ENCODE measurements around the gene RING1.

DNA sequence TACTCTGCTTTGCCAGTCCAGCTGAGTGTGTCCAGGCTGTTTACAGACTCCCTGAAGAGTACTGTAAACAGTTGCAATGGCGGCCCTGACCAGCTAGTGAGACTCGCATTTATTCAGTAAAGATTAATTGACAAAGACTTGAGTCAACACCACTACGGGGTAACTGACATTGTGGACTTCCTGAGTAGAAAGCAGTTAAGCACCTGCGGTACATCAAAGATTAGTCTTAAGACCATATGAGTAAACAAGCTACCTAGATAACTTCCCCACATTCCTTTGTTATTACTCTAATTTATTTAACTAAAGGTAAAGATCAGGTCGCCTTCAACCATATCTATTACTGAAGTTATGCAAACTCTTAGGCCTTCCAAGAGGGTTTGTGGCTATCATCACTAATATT is 50.7 kb downstream of the RING1 start:
- no peak for TF ChIP-seq EZH2phosphoT487 (IDR thresholded peaks at IDR 0.05; ENCODE audit: insufficient read depth, low read depth)
- TF ChIP-seq EZH2 (IDR thresholded peaks at IDR 0.05; ENCODE audit: insufficient read depth, poor library complexity, severe bottlenecking), result no peak
